Stimulated activated CD8-positive, alpha-beta memory T cell treated with anti-CD3 and anti-CD28 coated beads, Interleukin-7, amount 100 ng/mL, for 1 hour (primary cell): ENCODE measurements around the gene CAPN11.
"Not testable (repeated sequence)": the region's sequence is repeated elsewhere in the genome, so short reads cannot be mapped to it uniquely, and the experiment has no call there.

Experiments
- DNase-seq, 2 donors: peaks; one replicate each; pipeline ENCODE4 v3.0.0-alpha.2; 2020; ENCODE audit warnings: low read depth in 2 of 2

CAPN11 gene

GRCh38 chr6:44228433-44228832, 69.8 kb downstream of the CAPN11 start:
- DNase-seq: no peak

GRCh38 chr6:44228836-44229235, 70.2 kb downstream of the CAPN11 start:
- DNase-seq: no peak

DNA sequence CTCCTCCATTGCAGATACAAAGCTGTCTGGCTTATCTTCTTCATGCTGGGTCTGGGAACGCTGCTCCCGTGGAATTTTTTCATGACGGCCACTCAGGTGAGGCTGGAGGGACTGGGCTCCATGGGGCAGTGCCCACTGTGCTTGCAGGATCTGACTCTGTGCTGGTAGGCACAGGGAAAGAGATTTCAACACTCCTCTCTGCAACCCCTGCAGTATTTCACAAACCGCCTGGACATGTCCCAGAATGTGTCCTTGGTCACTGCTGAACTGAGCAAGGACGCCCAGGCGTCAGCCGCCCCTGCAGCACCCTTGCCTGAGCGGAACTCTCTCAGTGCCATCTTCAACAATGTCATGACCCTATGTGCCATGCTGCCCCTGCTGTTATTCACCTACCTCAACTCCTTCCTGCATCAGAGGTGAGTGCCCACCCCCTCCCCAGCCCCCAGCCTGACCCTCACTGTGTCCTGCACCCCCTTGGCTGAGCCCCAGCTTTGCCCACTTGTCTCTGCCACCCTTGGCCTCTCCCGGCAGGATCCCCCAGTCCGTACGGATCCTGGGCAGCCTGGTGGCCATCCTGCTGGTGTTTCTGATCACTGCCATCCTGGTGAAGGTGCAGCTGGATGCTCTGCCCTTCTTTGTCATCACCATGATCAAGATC, 70.9 kb downstream of the CAPN11 start:
- DNase-seq: no peak

DNA sequence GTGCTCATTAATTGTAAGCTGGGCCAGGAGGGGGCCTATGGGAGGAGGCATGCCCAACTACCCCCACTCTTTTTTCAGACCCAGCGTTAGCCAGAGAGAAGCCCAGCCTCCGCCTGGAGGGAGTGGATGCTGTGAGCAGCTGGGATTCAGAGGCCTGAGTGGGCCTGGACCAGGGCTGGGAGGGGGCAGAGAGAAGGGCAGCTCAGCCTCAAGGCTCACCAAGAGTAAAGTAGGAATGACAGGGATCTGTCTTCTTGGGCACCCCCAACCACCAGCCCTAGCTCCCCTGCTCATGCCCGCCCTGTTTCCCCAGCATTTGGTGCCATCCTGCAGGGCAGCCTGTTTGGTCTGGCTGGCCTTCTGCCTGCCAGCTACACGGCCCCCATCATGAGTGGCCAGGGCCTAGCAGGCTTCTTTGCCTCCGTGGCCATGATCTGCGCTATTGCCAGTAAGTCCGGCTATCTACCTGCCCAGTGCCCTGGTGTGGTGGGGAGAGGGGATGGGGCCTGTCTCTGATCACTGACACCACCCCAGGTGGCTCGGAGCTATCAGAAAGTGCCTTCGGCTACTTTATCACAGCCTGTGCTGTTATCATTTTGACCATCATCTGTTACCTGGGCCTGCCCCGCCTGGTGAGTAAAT, 71.5 kb downstream of the CAPN11 start:
- DNase-seq: no peak

GRCh38 chr6:44231426-44231825, 72.8 kb downstream of the CAPN11 start:
- not testable (repeated sequence) for DNase-seq

GRCh38 chr6:44232676-44233566, 74.3 kb downstream of the CAPN11 start:
- DNase-seq: no peak

DNA sequence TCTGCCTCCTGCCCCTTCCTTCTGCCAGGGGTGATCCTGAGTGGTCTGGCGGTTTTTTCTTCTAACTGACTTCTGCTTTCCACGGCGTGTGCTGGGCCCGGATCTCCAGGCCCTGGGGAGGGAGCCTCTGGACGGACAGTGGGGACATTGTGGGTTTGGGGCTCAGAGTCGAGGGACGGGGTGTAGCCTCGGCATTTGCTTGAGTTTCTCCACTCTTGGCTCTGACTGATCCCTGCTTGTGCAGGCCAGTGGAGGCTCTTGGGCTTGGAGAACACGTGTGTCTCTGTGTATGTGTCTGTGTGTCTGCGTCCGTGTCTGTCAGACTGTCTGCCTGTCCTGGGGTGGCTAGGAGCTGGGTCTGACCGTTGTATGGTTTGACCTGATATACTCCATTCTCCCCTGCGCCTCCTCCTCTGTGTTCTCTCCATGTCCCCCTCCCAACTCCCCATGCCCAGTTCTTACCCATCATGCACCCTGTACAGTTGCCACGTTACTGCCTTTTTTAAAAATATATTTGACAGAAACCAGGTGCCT, 75.0 kb downstream of the CAPN11 start:
- no peak for DNase-seq
